ENCODE measurements around the gene MTOR.

DNA sequence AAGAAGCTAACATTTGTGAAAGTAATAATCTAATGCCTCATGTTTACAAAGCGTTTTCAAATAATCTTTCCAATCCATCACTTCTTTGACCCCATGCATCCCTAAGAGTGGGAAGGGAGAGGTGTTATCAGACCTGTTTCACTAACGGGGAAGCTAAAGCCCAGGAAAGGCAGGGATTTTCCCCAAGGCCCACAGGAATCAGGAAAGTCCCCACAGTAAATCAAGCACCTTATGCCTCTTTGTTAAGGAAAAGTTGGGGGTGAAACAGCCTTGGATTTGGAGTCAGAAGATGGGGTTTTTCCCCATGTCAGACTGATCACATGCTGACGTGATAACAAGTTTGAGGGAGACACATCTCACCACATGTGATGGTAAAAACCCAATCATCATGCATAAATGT is 93.1 kb downstream of the MTOR start:
- TF ChIP-seq, protein P1, sequence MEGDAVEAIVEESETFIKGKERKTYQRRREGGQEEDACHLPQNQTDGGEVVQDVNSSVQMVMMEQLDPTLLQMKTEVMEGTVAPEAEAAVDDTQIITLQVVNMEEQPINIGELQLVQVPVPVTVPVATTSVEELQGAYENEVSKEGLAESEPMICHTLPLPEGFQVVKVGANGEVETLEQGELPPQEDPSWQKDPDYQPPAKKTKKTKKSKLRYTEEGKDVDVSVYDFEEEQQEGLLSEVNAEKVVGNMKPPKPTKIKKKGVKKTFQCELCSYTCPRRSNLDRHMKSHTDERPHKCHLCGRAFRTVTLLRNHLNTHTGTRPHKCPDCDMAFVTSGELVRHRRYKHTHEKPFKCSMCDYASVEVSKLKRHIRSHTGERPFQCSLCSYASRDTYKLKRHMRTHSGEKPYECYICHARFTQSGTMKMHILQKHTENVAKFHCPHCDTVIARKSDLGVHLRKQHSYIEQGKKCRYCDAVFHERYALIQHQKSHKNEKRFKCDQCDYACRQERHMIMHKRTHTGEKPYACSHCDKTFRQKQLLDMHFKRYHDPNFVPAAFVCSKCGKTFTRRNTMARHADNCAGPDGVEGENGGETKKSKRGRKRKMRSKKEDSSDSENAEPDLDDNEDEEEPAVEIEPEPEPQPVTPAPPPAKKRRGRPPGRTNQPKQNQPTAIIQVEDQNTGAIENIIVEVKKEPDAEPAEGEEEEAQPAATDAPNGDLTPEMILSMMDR (IDR thresholded peaks at IDR 0.05; ENCODE audit: poor library complexity), result no peak
- TF ChIP-seq EZH2 (IDR thresholded peaks at IDR 0.05; ENCODE audit: borderline replicate concordance), result no peak
